Measurements from ENCODE around the gene PKD2L1. TPM values are rescaled to one million over a fixed set of nuclear protein-coding genes. Genes with fewer than 3 reads are reported as not detected.

The PKD2L1 gene
- total and polyA plus RNA-seq, 2 of the 8 experiments (the other 6 are each of a cell fraction or from before 2014, with no cell fraction given) = 0.20 to 0.33 TPM

DNA sequence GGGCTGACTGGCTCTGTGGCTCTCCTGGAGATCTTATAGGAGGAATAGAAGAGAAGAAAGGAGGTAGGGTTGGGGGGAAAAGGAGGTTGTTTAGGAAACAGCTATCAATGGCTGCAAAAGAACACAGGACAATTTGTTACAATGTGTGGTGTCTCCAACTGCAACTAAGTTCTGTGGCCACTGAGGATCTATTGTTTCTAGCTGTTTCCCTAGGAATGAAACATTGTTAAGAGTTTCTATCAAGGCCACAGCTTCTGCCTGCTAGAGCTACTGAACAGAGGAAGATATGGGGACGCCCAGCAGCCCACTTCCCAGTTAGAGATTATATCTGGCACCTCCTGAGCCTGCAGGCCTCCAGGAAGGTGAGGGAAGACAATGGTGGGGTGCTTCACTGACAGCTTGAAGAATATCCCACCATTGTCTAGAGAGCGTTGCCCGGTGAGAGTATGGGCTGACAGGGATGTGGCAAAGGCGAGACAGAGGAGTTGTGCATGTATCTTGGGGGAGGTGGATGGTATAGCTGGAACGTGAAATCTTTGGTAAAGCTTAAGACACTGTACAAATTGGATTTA is 21.0 kb upstream of the PKD2L1 start (continued):
- TF ChIP-seq RAD21 (IDR thresholded peaks at IDR 0.05 in 1 of 2, conservative IDR thresholded peaks at IDR 0.05 in 1 of 2; ENCODE audit: low read depth in 2 of 2, low read length in 2 of 2) (no peak), CEBPB (IDR thresholded peaks at IDR 0.05; ENCODE audit: low read depth, low read length) (no peak), FOSL1 (IDR thresholded peaks at IDR 0.05; ENCODE audit: insufficient read depth, low read depth, low read length) (no peak)

Measured in H1 (cell line).